IPS-NIHi11 (cell line): ENCODE data around the gene GRID2.
"Not testable (repeated sequence)": the region's sequence is repeated elsewhere in the genome, so short reads cannot be mapped to it uniquely, and the experiment has no call there.

Experiments used
- DNase-seq: peaks from one replicate; pipeline ENCODE4 v3.0.0; 2012; ENCODE audit warnings: mixed read lengths, low spot score

Gene GRID2

GRCh38 chr4:93529692-93530372 lies 1226.1 kb downstream of the GRID2 start:
- DNase-seq = no peak

GRCh38 chr4:93532234-93532633 lies 1228.5 kb downstream of the GRID2 start:
- no peak for DNase-seq

DNA sequence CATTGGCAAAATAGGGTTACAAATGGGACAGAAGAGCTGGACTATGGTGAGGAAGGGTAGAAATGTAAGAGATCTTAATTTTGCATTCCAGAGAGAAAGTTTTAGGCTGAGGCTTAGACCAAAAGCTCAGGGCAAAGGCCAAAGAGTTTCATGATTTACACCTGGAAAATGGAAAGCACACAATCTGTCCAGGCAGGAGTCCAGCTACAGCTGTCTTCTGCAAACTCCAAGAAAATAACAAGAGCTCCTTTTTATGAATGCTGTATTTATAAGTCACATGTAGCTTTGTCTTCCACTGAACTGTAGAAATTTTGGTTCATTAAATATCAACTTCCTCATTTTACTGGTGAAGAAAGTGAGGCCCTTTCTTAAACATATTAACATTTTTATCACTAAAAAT lies 1236.8 kb downstream of the GRID2 start:
- DNase-seq = no peak

GRCh38 chr4:93561842-93562241 lies 1258.1 kb downstream of the GRID2 start:
- DNase-seq = no peak

DNA sequence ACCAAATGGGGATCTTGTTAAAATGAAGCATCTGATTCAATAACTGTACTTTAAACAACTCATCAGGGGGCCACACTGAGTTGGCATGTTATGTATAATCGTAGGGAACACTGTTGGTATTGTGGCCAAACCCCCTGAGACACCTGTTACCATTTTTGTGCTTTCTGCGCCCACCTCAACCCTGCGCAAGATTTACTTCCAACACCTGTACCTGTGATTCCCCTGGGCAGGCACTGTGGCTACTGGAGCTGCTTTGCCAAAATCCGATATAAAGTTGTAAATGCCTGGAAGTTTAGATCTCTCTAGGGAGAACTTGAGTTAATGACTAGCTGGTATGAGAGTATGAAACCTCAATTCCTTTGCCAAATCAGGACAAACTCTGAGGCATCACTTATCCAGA lies 1265.0 kb downstream of the GRID2 start:
- no peak for DNase-seq

DNA sequence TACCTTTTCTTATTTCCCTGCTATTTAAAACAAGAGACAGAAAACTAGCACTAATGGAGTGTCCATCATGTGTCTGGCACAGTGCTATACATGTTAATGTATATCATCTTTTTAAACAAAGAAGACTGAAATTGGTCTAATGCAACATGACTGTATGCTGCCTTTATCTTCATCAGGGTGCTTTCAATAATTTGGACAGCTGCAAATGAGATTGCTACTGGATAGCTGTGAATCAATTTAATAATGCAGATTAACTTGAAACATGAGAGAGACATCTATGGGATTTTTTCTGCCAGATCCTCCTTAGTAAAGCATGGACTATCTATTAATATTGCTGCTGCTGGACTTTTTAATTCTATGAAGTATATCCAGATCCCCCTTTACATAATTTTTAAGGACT lies 1269.5 kb downstream of the GRID2 start:
- no peak for DNase-seq

DNA sequence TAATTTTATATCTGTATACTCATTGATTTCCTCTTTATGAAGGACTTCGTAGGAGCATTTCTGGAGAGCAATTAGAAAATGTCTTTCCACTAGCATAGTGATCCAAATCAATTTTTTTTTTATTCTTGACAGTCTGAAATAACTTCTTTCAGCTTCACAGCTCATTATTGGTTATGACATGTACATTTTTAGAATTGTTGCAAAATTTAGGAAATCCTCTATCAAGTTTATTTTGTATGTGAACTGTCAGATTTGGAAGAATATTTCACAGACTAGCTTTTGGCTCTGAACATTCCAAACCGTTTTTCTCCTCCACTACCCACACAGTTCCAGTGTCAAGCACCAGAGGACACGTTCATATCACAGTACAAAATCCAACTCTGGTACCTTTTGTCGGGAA lies 1275.2 kb downstream of the GRID2 start:
- DNase-seq = no peak

- no peak for DNase-seq
These were observed 1301.4 kb downstream of the GRID2 start for GRCh38 chr4:93605163-93605562.

- no peak for DNase-seq
These were observed 1313.8 kb downstream of the GRID2 start for GRCh38 chr4:93617606-93618005.

GRCh38 chr4:93633721-93634120 lies 1330.0 kb downstream of the GRID2 start:
- DNase-seq = peak; percentile 7

GRCh38 chr4:93635943-93636342 lies 1332.2 kb downstream of the GRID2 start:
- DNase-seq = no peak

- no peak for DNase-seq
These were observed 1341.4 kb downstream of the GRID2 start for GRCh38 chr4:93645120-93645519.

DNA sequence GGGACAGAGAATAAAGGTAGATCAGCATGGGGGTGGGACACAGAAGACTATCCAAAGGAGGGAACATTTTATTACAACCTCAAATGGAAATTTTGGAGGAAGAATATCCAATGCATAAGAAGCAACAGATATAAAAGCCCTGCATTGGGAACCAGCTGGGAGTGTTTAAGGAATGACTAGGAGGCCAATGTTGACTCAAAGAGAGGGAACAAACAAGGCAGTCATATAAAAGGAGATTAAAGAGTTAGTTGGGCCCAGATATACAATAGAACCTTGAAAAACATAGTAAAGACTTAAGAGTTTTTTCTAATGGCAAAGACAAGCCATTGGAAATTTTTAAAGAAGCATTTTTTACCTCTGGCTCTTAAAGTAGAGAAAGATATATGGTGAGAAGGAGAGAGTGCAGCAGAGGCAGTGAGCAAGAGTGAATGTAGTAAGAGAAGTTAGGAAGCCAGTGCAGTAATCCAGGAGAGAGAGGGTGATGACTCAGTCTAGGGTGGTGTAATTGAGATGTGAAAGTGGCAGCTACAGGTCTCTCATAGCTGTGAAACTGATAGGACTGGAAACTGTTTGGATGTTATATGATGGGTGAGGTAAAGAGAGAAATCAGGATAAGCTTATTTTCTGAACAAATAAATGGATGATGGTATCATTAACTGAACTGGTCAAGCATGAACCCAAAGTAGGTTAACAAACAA lies 1342.6 kb downstream of the GRID2 start:
- DNase-seq = no peak

DNA sequence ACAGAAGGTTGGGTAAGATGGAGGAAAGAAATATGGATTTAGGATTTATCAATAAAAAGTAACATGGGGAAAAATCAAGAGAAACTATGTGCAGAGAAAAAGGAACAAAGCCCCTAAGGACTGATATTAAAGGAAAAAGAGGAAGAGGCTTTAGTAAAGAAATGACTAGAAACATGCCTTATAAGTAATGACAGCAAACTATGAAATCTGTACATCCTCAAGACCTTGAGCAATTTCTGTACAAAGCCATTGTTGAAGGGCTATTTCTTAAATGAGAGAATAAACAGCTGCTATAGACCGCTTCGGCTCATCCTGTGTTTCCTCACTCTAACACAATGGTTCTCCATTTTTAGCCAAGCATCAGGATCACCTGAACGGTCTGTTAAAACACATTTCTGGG lies 1344.5 kb downstream of the GRID2 start:
- DNase-seq = no peak

DNA sequence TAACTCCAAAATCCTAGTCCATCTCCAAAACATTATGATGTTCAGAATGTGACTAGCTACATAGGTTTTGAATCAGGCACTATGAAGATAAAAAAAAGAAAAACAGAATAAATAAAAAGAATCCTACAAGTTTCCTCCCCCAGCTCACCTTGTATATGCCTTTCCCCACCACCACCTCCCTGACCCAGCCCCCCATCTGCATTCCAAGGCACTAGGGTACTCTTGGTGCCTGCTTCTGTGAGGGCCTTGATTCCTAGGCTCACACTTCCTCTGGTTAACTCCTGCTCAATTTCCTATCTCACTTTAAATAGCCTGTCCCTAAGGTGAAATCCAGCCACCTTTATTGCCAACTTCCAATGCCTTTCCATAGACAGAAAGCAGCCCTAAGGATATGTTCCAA lies 1346.1 kb downstream of the GRID2 start:
- DNase-seq = peak; percentile 22

DNA sequence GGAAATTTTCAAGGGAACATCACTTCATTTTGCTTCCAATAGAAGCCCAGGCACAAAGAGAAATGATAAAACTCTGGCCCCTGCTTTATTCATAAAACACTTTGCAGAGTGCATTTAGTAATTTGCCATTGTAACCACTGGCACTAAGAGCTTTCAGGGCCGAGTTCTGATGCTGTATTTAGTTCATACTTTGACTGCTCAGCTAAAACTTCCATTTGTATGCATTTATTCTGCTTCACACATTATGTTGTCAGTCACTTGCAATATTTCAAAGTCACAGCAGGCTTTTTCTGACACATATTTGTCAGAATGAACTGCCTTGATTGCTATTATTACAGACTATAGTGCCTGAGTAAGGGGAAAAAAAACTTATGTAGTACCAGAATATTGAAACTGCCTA lies 1350.4 kb downstream of the GRID2 start:
- no peak for DNase-seq

- no peak for DNase-seq
These were observed 1353.8 kb downstream of the GRID2 start for GRCh38 chr4:93657527-93657926.

DNA sequence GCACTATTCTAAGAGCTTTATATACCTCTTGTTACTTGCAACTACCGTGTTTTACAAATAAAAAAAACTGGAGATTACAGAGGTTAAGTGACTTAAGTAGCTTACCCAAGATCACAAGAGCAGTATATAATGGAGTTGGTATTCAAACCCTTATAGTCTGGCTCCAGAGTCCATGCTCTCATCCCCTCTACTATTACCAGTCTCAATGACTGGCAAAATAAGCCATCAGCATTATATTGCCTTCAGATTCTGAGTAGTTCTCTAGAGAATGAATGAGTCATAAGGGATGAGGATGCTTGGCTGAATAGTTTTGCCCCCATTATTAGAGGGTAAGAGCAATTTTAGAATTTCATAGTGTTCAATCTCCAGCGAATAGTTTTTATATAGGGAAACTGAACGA lies 1354.7 kb downstream of the GRID2 start:
- no peak for DNase-seq

GRCh38 chr4:93659629-93660028 lies 1355.9 kb downstream of the GRID2 start:
- DNase-seq = no peak

GRCh38 chr4:93660036-93660435 lies 1356.3 kb downstream of the GRID2 start:
- no peak for DNase-seq

- no peak for DNase-seq
These were observed 1366.7 kb downstream of the GRID2 start for GRCh38 chr4:93670434-93670833.

DNA sequence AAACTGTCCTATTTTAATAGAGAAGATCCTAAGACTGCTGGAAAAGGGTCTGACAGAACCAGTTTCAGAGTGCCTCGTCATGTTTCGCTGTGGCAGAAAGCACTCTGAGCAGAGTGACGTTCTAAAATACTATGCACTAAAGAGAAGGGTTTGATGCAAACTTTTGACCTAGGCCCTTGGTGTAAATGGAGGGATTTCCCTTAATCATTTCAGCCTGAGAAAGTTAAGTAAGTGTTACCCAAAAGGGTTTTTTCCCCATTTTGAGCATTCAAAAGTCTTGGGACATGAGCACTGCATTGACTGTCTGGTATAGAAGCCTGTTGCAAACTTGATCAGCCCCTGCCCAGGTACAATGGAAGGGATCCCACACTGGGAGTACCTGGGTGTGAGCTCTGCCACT lies 1367.3 kb downstream of the GRID2 start:
- DNase-seq = no peak

GRCh38 chr4:93676937-93677336 lies 1373.2 kb downstream of the GRID2 start:
- not testable (repeated sequence) for DNase-seq

DNA sequence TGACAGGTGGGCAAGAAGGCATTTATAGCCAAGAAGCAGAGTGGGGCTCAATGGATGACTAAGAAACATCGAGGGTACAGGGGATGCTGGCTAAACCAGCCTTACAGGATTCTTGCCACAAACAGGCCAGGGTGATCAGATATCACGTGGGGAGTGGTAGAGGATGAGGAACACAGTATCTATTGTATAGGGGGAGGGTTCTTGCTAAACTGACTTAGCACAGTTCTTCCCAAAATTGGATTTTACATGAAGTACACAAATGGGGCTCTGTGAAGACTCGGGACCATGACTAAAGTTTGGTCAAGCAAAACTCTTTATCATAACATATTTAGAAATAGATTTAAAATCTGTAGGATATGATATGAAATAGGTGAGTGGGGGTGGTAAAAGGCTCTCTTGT lies 1380.8 kb downstream of the GRID2 start:
- no peak for DNase-seq
